Bone marrow (tissue), 2 donors: ENCODE results near the gene PTCH2.
A peak's percentile ranks its signal among the peaks of the same experiment; 100 is the strongest.
"Not testable (repeated sequence)": the region's sequence is repeated elsewhere in the genome, so short reads cannot be mapped to it uniquely, and the experiment has no call there.

Experiments used
- DNase-seq, 2 donors: peaks; one replicate each; lab custom pipeline; 2025; lab: John Stamatoyannopoulos, UW

The PTCH2 gene

DNA sequence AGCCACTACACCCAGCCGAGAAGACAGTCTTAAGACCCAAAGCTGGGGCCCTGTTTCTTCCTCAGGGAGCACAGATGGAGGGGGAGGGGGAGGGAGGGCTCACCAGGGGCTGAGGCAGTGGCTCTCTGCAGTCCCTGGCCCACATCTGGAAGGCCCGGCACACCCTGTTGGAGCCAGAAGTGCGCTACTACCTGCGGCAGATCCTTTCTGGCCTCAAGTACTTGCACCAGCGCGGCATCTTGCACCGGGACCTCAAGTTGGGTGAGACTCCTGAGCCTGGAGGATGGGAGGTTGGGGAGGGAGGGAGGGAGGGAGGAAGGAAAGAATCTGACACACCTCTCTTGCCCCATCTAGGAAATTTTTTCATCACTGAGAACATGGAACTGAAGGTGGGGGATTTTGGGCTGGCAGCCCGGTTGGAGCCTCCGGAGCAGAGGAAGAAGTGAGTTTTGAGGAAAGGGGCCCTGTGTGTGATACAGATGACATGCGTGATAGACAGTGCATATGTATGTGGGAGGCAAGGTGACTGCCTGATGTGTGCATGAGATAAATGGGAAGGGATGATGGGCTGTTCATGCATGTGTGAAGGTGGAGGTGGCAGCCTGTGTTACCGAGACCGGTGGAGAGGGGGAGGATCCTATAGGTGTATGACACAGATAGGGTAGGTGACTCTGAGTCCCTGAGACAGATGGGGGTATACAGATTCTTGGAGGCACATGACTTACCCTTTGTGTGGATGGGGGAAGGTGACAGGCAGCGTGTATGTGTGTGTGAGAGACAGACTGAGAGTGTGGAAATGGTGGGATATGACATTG is 41.4 kb downstream of the PTCH2 start:
- DNase-seq, result no peak

DNA sequence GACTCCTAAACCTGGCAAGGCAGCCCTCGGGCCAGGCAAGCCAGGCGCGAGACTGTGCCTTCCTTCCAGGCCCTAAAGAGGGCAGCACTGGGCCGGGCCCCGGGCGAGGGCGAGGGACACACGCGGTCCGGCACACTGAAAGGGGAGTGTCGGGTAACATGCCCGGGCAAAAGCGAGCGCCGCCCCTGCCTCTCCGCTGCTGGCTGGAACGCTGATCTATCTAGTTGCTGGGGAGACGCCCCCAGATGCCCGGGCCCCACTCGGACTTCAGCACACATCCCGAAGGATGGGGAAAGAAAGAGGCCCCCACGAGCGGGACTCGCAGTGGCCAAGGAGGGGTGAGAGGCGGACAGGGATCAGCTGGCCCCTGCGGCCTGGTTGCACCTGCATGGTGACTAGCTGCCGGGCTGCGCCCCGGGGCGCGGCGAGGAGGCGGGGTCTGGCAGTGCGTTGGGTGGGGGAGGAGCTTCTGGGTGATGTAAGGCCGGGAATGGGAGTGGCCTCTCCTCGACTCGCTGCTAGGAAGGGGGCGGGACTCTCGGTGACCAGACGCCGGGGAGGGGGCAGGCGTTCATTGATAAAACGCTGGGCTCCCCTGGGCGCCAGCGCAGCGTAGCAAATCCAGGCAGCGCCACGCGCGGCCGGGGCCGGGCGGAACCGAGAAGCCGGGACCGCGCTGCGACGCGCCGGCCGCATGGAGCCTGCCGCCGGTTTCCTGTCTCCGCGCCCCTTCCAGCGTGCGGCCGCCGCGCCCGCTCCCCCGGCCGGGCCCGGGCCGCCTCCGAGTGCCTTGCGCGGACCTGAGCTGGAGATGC is 43.1 kb downstream of the PTCH2 start, which contains the start of gene PLK3:
PLK3 (plus strand) TSS at position 608 of the 815 bp plus-strand sequence; CDS start at position 695, 87 bp downstream.
- peak; percentile 94 to 96 for DNase-seq

DNA sequence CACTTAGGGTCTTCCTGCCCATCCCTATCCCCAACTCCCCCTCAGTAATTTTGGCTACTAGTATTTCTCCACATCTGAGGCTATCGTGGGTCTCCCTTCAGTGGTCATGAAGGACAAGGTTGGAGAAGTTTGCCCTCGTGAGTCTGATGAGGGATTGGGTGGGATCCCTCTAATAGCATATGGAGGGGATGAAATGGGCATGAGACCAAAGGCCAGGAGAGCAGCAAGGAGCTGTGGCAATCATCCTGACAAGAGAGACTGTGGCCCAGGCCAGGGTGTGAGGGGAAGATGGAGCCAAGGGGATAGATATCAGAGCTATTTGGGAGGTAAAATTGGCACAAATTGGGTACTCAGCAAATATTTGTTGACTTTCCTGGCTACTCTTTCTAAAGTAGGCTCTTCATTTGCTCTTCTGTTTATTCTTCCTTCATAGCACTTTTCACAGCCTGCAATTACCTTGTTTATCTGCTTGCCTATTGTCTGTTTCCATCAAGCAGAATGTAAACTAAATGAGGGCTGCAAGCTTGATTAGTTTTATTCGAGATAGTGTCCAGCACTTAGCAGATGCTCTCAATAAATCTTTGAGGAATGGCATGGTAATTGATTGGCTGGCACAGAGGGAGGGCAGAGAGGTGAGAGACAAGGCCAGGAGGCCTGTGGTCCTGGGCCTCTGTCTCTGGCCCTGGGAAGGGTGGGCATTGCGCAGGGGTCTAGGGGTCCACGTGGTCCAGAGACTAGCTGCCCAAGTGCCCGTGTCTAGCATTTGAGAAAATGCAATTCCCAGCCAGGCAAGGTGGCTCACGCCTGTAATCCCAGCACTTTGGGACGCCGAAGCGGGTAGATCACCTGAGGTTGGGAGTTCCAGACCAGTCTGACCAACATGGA is 44.3 kb downstream of the PTCH2 start:
- DNase-seq, result no peak

DNA sequence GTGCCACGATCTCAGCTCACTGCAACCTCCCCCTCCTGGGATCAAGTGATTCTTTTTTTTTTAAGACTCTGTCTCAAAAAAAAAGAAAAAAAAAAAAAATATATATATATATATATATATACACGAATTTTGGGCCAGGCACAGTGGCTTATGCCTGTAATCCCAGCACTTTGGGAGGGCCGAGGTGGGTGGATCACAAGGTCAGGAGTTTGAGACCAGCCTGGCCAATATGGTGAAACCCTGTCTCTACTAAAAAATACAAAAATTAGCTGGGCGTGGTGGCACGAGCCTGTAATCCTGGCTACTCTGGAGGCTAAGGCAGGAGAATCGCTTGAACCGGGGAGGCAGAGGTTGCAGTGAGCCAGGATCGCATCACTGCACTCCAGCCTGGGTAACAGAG is 45.2 kb downstream of the PTCH2 start:
- not testable (repeated sequence) for DNase-seq

DNA sequence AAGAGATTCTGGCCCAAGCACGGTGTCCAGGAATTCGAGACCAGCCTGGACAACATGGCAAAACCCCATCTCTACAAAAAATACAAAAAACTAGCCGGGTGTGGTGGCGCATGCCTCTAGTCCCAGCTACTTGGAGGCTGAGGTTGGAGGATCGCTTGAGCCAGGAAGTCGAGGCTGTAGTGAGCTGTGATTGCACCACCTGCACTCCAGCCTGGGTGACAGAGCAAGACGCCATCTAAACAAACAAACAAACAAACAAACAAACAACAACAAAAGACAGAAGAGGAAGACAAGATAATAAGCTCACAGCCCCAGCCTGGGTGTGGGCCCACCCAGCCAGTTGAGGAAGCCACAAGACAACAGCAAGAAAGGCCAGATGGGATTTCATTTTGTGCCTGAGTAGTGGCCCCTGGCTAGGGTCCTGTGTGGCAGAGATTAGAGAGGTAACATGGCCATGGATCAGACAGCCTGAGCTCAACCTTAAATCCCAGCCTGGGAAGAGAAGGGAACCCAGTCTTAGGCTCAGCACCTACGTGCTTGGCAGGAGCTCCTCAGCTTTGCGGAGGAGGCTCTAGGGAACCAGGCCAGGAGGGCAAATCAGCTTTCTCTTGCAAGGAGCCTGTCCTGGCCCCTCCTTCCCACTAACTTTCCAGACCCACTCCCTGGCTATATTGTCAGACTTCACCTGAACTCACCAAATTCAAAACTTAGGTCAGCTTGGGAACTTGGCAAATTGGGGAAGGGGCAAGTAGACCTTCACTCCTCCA is 50.1 kb downstream of the PTCH2 start:
- no peak for DNase-seq

DNA sequence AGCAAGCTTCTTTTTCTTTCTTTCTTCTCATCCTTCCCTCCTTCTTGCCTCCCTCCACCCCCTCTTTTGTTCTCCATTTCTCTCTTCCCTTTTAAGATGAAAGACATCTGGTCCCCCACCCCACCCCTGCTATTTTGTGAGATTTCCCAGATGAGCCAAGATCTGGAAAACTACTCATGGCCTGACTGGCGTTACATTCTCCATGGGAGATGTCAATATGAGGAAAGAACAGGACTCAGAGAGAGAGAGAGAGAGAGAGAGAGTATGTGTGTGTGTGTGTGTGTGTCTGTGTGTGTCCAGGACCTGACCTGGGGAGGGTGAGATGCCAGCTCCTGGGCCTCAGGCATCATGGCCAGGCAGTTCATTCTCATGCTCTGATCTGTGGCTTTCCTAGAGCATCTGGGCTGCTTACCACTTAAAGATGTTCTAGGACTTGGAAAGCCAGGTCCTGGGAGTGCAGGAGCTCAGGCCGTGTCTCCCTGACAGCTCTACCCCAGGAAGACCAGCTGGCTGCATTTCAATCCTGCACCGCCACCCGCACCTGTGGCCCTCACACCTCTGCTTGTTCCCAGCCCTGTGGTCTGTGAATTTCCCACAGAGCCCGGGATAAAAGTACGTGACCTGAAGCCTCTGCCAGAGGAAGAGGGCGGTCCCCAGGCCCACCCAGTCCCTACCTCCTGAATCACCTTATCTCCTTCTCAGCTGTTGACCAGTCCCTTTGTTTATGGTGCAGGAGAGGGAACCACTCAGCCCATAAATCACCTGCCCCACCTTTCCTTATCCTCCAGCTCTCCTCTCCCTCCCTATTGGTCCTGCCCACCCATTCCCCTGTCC is 51.9 kb downstream of the PTCH2 start:
- DNase-seq, result no peak

DNA sequence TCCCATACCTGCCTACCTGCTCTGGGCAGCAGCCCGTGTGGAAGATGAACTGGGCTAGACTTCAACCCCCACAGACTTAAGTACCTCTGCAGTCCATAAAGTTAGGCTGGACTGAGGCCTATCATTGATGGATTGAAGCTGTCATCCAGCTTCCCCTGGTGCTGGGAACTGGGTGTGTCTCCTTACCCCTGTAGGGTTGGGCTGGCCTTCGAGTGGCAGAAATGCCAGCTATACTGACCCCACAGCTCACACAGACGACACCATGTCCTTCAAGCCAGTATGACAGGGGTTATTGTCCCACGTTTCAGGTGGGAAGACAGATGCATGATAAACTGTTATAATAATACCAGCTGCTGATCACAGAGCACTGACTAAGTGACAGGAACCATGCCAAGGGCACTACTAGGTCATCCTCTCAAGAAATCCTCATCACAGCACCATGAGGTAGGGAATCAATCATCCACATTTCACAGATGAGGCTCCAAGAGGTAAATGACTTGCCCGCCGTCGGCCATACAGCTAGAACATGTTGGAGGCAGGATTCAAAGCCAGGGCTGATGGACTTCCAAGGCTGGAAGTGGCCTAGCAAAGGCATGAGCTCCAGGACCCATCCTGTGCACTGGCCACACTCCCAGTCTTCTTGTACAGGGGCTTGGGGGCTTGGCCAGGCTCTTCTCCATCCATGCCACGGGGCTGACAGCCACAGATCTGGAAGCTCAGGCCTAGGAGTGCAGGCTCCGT is 54.8 kb downstream of the PTCH2 start, which contains the start of gene BEST4:
BEST4 (minus strand) TSS at position 51 of the 741 bp plus-strand sequence. CDS start 465 bp downstream, outside the sequence.
- no peak for DNase-seq

DNA sequence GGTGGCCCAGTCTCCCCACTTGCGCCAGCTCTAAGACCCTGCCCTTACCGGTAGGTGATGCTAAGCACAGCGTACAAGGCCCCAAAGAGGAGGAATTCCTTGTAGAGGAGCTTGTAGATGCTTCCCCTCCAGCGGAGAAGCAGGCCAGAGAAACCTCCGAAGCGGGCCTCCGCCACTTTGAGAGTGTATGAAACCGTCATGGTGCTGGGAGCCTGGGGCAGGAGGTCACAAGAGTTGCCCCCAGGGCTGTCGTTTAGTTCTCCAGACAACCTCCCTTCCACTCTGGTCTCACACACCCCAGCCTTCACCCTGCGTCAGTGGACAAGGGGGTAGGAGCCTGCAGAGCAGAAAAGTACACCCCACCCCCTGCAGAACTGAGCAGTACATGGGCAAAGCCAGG is 55.5 kb downstream of the PTCH2 start:
- no peak for DNase-seq

DNA sequence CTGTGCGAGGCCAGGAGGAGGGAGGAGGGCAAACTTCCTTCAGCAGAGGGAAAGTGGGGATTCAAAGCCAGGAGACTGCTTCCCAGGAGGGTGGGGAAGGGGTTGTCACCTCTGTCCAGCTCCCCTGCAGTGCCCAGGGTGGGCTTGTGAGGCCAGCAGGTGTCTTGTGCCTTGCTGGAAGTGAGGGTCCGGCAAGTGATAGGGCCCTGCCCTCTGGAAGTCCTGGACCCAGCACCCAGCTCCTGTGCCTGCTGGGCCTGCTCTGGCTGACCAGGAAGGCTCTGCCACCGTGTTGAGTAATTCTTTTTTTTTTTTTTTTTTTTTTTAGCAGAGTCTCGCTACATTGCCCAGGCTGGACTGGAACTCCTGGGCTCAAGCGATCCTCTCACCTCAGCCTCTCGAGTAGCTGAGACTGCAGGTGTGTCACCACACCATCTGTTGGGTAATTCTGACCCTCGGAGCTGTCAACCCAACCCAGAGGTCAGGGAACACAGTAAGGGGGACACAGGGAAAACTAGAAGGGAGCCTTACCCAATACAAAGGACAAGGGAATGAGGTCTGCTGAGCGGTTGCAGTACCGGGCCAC is 56.1 kb downstream of the PTCH2 start:
- no peak for DNase-seq

DNA sequence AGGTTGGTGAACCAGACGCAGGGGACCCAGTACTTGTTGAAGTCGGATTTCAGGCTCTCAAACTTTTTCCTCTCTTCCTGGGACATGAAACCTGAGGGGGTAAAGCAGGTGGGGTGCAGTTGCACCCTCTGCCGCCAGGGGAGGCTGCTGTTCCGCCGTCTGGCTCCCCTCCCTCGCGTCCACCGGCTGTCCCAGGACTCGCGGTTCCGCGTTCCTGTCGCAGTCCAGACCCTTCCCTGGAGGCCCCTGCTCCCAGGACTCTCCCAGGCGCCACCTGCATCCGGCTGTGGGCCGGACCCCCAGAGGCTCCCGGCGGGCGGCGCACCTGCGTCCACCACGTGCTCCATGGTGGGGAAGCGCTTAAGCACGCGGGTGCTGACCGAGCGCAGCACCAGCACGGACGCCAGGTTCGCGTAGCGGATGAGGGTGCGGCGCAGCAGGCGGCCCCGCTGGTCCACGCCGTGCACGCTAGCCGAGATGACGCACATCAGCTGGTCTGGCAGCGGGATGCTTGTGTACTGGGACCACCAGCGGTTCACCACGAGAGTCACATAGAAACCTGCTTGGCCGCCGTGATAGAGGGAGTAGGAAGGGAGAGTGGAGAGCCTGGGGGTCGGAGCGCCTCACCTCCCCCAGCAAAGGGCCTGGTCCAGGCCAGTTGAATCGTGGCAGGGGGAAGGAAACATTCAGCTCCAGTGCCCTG is 56.8 kb downstream of the PTCH2 start:
- peak; percentile 17 to 38 for DNase-seq

DNA sequence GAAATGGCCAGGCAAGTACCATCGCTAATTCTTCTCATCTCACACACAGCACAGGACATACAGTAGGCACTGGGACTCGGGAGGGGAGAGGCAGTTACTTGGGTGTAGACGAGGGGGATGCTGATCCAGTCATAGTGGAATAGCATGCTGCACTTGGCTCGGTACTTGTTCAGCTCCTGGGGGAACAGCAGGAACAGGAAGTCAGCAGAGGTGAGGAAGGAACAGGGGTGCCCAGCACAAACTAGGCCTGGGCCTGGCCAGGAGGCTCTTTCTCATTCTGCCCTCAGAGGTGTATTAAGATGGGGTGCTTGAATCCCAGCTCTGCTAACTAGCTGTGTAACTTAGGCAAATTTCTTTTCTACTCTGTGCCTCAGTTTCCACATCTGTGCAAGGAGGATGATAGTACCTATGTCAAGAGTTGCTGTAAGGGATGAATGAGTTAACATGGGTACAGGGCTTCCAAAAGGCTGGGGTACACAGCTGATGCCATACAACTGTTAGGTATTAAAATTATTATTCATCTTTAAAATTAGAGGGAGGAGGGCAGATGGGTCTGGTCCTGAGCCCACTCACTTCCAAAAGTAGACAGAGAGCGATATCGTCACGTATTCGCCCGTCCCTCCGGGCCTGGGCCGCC is 57.4 kb downstream of the PTCH2 start:
- DNase-seq, result no peak

DNA sequence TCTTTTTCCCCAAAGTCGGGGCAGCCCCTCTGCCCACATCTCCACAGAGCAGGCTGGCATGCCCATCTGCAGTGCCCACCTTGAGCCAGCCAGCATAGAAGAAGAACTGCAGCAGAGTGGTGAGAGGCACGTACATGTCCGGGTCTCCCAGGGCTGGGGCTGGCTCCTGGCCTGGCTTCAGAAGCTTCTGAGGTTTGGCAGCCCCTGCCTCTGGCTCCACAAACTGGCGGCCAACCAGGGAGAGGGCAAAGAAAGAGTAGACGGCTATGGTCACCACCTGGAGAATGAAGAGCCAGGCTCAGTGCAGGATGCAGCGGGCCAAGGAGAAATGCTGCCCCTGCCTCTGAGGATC is 58.0 kb downstream of the PTCH2 start:
- no peak for DNase-seq

DNA sequence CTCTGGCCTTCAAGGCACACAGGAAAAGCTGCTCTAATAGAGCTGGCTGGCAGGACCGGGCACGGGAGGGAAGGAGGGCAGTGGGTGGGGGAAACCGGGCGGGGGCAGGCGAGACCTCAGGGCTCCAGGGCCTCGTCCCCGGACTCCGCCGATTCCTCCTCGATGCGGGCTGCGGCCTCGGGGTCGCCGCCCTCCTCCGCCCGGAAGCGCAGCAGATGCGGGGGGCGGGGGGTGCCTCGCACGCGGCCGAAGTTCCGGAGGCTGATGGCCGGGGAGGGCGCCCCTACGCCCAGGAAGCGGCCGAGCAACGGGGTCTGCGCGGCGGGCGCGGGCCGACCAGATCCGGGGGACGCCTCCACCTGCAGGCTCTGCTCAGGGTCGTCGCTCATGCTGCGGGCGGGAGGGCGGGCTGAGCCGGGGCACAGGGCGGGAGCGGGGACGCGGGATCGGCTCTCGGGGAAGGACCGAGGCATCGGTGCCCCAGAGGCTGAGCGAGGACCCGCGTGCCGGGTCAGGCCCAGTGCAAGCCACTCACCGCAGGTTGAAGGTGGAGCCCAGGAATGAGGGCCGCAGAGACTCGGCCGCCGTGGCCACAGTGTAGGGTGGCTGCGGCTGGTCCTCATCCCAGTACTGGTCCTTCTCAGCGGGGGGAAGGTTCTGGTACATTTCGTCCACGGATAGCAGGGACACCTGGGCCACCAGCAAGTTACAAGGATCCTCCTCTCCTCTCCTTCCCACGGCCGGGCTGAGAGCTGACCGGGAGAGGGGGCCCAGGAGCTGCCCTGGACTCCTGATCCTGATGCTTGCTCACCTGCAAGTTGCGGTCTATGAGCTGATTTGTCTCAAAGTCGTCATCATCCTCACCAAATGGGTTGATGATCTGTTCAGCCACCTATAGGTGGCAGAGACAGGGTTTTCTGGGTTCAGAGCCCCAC is 58.7 kb downstream of the PTCH2 start:
- DNase-seq, result peak in 1 of 2 donors; percentile 0

DNA sequence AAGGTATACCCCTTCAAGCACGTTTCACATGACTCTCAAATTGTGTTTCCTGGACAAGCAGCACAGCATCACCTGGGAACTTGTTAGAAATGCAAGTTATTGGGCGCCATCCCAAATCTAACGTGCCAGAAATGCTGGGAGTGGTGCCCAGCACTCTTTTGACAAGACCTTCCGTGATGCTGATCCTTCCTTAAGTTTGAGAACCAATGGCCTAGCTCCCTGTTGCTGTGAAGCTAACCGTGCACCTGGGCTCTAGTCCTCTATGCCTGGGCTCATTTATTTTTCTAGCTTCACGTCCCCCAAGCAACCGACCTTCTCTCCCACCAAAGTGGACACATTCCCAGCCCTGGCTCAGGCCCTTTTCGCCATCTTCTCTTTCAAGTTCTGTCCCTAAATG is 59.4 kb downstream of the PTCH2 start:
- peak in 1 of 2 donors; percentile 0 for DNase-seq

DNA sequence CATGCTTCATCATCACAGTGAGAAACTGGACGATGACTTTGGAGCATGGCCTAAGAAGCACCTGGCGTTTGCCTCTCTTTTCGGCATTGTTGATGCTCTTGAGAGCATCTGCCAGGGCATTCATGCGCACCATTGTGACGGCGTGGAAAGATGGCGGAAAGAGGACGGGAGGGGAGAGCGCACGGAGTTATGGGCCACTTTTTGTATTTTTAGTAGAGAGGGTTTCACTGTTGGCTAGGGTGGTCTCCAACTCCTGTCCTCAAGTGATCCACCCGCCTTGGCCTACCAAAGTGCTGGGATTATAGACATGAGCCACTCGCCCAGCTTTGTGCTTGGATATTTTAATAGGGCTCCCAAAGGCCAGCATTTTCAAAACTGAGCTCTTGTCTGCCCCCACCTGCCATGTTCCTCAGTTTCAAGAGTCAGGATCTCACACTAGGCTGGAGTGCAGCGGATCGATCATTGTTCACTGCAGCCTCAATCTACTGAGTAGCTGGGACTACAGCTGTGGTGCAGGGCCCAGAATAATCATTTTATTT is 62.4 kb downstream of the PTCH2 start:
- DNase-seq, result no peak

DNA sequence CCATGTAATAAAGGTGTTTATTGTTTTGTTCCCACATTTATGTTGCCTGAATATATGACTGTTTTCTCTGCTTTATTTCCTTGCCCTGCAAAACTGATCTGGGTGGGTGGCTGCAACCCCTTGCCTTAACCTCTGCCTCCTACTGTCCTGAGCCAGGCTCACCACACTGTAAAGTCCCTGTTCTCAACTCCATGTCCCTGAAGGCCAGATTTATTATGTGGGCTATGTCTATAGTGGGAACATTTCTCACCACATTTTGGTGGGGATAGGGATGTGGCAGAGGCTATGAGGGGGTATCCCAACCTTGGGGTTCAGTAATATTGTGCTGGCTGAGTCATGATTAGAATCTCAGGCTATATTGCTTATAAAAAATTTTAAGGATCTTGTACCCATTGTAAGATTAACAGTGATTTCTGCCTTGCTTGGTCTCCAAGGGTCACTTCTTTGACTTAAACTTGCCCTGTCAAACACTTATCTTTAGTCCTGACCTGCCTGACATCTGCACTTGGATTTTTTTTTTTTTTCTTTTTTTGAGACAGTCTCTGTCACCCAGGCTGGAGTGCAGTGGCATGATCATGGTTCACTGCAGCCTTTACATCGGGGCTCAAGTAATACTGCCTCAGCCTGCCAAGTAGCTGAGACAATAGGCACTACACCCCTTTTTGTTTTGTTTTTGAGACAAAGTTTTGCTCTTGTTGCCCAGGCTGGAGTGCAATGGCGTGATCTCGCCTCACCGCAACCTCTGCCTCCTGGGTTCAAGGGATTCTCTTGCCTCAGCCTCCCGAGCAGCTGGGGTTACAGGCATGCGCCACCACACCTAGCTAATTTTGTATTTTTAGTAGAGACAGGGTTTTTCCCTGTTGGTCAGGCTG is 64.1 kb downstream of the PTCH2 start:
- no peak for DNase-seq
